ENCODE results near the gene RASAL2. TPM values are rescaled to one million over a fixed set of nuclear protein-coding genes. Genes with fewer than 3 reads are reported as not detected.

The RASAL2 gene
- total and polyA plus RNA-seq, 2 of the 4 experiments (the other 2 are of a cell fraction): 13.1 to 20.6 TPM

DNA sequence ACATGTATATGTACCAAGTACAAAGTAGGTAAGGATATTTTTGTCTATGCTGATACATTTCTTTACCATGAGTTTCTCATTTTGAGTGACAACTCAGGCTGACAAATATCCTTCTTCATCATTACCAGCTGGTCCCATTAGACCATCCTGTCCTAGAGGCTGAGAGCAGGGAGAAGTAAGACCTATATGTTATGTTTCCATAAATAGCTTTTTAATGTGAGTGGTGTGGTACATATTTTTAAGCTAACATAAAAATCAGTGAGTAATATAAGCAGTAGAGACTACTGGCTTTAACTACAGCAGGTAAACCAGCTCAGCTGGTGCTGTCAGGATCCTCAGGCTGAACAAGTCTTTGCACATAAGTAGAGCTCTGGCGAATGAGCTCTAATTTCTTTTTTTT, 340.5 kb downstream of the RASAL2 start:
- Histone ChIP-seq H2AFZ (replicated peaks; ENCODE audit: low read length, poor library complexity) (no peak overlapping the region), H3K4me2 (ENCODE audit: low read depth, low read length) (no peak overlapping the region), H3K9ac (ENCODE audit: low read depth, low read length) (no peak overlapping the region), H3K9me3 (ENCODE audit: control insufficient read depth, insufficient read depth, low read length) (no peaks in the 10 kb centered on the region), H3K56ac (ENCODE audit: extremely low read depth, insufficient read depth, low read length) (no peak overlapping the region), H4K8ac (ENCODE audit: low read depth in 2 of 2, low read length in 2 of 2) (no peak overlapping the region), H2BK120ac (ENCODE audit: low read depth, low read length) (no peak overlapping the region), H2BK20ac (ENCODE audit: low read depth, low read length) (no peak overlapping the region), H3K36me3 (ENCODE audit: control insufficient read depth, insufficient read depth, low read length) (no peaks in the 10 kb centered on the region), H3K14ac (replicated peaks; ENCODE audit: low read depth, low read length) (no peak overlapping the region), H3K79me1 (ENCODE audit: low read depth in 1 of 2, low read length in 2 of 2) (peaks cover 0 to 5% of the 10 kb centered on the region in 2 experiments; a peak in 1 of 4 replicates), H3K4me1 (ENCODE audit: control insufficient read depth, insufficient read depth, low read length) (no peaks in the 10 kb centered on the region), H2AK5ac (ENCODE audit: low read depth, low read length) (no peak overlapping the region), H3K23ac (ENCODE audit: low read depth, low read length) (no peak overlapping the region), H3K27me3 (ENCODE audit: control insufficient read depth, insufficient read depth, low read length) (no peaks in the 10 kb centered on the region), H4K91ac (ENCODE audit: insufficient read depth, low read depth, low read length) (no peak overlapping the region), H3K27ac (ENCODE audit: insufficient read depth, low read length) (no peak overlapping the region), H3K9me1 (ENCODE audit: insufficient read depth, low read length) (peaks cover 2% of the 10 kb centered on the region; the same call in 1 of the 2 replicates), H3K4ac (ENCODE audit: low read depth, low read length) (no peak overlapping the region), H4K5ac (ENCODE audit: low read depth, low read length) (no peak overlapping the region), H2AK9ac (replicated peaks; ENCODE audit: low read depth, low read length, poor library complexity) (no peak overlapping the region), H4K20me1 (ENCODE audit: insufficient read depth, low read length) (no peaks in the 10 kb centered on the region), H2BK15ac (ENCODE audit: low read depth, low read length) (no peak overlapping the region), H2BK5ac (ENCODE audit: low read depth, low read length, poor library complexity, severe bottlenecking) (no peak overlapping the region), H3K4me3 (ENCODE audit: insufficient read depth, low read depth, low read length) (no peak overlapping the region), H3K18ac (ENCODE audit: low read depth, low read length) (no peak overlapping the region)
- BruUV-seq (replicated peaks): no TSS peak
- ATAC-seq (ENCODE audit: low read depth) (no peak), DNase-seq (peak; percentile 5)
- CTCF ChIA-PET: interaction anchor here (0.6 to 0.8 kb wide), 3 partner anchors 46 to 88 kb away, joined by 3 to 4 read pairs (median 3); no protein-coding TSS in a partner anchor
- no peak for TF ChIP-seq RCOR1 (IDR thresholded peaks at IDR 0.05; ENCODE audit: insufficient replicate concordance, low read length)
- TF ChIP-seq CHD1 (IDR thresholded peaks at IDR 0.05; ENCODE audit: low read depth, low read length): no peak
- TF ChIP-seq MAZ (IDR thresholded peaks at IDR 0.05; ENCODE audit: borderline replicate concordance, low read depth, low read length): no peak
- no peak for TF ChIP-seq POLR2A (IDR thresholded peaks at IDR 0.05; ENCODE audit: low read depth, low read length)
- TF ChIP-seq, protein P1, sequence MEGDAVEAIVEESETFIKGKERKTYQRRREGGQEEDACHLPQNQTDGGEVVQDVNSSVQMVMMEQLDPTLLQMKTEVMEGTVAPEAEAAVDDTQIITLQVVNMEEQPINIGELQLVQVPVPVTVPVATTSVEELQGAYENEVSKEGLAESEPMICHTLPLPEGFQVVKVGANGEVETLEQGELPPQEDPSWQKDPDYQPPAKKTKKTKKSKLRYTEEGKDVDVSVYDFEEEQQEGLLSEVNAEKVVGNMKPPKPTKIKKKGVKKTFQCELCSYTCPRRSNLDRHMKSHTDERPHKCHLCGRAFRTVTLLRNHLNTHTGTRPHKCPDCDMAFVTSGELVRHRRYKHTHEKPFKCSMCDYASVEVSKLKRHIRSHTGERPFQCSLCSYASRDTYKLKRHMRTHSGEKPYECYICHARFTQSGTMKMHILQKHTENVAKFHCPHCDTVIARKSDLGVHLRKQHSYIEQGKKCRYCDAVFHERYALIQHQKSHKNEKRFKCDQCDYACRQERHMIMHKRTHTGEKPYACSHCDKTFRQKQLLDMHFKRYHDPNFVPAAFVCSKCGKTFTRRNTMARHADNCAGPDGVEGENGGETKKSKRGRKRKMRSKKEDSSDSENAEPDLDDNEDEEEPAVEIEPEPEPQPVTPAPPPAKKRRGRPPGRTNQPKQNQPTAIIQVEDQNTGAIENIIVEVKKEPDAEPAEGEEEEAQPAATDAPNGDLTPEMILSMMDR (conservative IDR thresholded peaks at IDR 0.05; ENCODE audit: low read depth, low read length): no peak
- TF ChIP-seq MXI1 (IDR thresholded peaks at IDR 0.05; ENCODE audit: borderline replicate concordance, low read depth, low read length): no peak
- TF ChIP-seq RFX5 (IDR thresholded peaks at IDR 0.05; ENCODE audit: low read depth, low read length): no peak
- no peak for TF ChIP-seq MAFK (IDR thresholded peaks at IDR 0.05; ENCODE audit: low read depth, low read length)
- TF ChIP-seq FOS (IDR thresholded peaks at IDR 0.05; ENCODE audit: low read depth, low read length): no peak
- TF ChIP-seq NFE2L2 (IDR thresholded peaks at IDR 0.05; ENCODE audit: low read depth, low read length): no peak
- TF ChIP-seq, protein P2, sequence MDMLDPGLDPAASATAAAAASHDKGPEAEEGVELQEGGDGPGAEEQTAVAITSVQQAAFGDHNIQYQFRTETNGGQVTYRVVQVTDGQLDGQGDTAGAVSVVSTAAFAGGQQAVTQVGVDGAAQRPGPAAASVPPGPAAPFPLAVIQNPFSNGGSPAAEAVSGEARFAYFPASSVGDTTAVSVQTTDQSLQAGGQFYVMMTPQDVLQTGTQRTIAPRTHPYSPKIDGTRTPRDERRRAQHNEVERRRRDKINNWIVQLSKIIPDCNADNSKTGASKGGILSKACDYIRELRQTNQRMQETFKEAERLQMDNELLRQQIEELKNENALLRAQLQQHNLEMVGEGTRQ (IDR thresholded peaks at IDR 0.05; ENCODE audit: low read depth, low read length): no peak
- no peak for TF ChIP-seq CEBPB (IDR thresholded peaks at IDR 0.05; ENCODE audit: low read depth, low read length)
- no peak for TF ChIP-seq BHLHE40 (IDR thresholded peaks at IDR 0.05; ENCODE audit: low read depth, low read length)
- no peak for TF ChIP-seq RAD21 (IDR thresholded peaks at IDR 0.05; ENCODE audit: low read length)
- TF ChIP-seq SMC3 (IDR thresholded peaks at IDR 0.05; ENCODE audit: low read depth, low read length): no peak
- TF ChIP-seq, protein P3, sequence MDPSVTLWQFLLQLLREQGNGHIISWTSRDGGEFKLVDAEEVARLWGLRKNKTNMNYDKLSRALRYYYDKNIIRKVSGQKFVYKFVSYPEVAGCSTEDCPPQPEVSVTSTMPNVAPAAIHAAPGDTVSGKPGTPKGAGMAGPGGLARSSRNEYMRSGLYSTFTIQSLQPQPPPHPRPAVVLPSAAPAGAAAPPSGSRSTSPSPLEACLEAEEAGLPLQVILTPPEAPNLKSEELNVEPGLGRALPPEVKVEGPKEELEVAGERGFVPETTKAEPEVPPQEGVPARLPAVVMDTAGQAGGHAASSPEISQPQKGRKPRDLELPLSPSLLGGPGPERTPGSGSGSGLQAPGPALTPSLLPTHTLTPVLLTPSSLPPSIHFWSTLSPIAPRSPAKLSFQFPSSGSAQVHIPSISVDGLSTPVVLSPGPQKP (IDR thresholded peaks at IDR 0.05; ENCODE audit: borderline replicate concordance, low read depth, low read length): no peak
- dilution Hi-C loops (cut with HindIII; ENCODE audit: low sequenced_read_pairs, unreplicated experiment) (no loop called here), intact Hi-C loops (cut with micrococcal nuclease) (no loop called here), in situ Hi-C loops (cut with MboI; ENCODE audit: low sequenced_read_pairs) (no loop called here)
- WGBS, 2 experiments (ENCODE audit: extremely low coverage in 2 of 2, insufficient read length in 1 of 2): no CpG with 5 or more reads among the region's 1 CpG
- POLR2A ChIA-PET (ENCODE audit: unreplicated experiment): no interaction called here
